Transverse colon (tissue), 4 donors: ENCODE measurements around the gene FANCC. TPM values are rescaled to one million over a fixed set of nuclear protein-coding genes. Genes with fewer than 3 reads are reported as not detected.

Source experiments
- DNase-seq: peaks from one replicate; pipeline ENCODE4 v3.0.0-alpha.2; 2019
- H3K27ac ChIP-seq, 4 donors: fragments of 200-600 bp; sonication (generic); 2 replicates each; pipeline ENCODE4 v1.5.1; 2016 to 2018; ENCODE audit warnings: inconsistent platforms in 4 of 4
- H3K27me3 ChIP-seq: fragments of 200-600 bp; sonication (generic); 2 replicates; pipeline ENCODE4 v1.5.1; 2017; ENCODE audit warnings: inconsistent platforms
- H3K36me3 ChIP-seq, 4 donors: fragments of 200-600 bp; sonication (generic); 2 replicates each; pipeline ENCODE4 v1.5.1; 2017 to 2019; ENCODE audit warnings: inconsistent platforms in 4 of 4
- H3K4me1 ChIP-seq, 4 donors: fragments of 200-600 bp; sonication (generic); 2 replicates each; pipeline ENCODE4 v1.5.1; 2017 to 2020; ENCODE audit warnings: inconsistent platforms in 4 of 4
- H3K4me3 ChIP-seq, 4 donors: fragments of 200-600 bp; sonication (generic); 1 replicate in 1 of 4; 2 replicates in 3 of 4; pipeline versions ENCODE4 v1.5.1 to v1.6.1; 2017 to 2019; ENCODE audit warnings: inconsistent platforms in 4 of 4
- H3K9me3 ChIP-seq, 2 donors: fragments of 200-600 bp; sonication (generic); 2 replicates each; pipeline ENCODE4 v1.5.1; 2017 to 2019; ENCODE audit warnings: inconsistent platforms in 2 of 2
- CTCF ChIP-seq, 5 experiments: fragments of 200-600 bp in 3 of 5; fragments of 450-650 bp in 2 of 5; sonication (generic) in 3 of 5; IDR thresholded peaks; 1 replicate in 2 of 5; 2 replicates in 3 of 5; pipeline ENCODE4 v1.5.1; 2016 to 2017; ENCODE audit warnings: antibody characterized with exemption in 5 of 5, inconsistent platforms in 3 of 5, mild to moderate bottlenecking in 2 of 5, moderate library complexity in 1 of 5
- EP300 ChIP-seq: sonication (generic); formaldehyde crosslinking; IDR thresholded peaks from one replicate; pipeline ENCODE4 v1.6.1; 2017; ENCODE audit warnings: antibody characterized with exemption, low read depth
- POLR2A ChIP-seq: fragments of 450-650 bp; IDR thresholded peaks from one replicate; pipeline ENCODE4 v1.6.1; 2016; ENCODE audit warnings: antibody characterized with exemption, mild to moderate bottlenecking, moderate library complexity
- POLR2AphosphoS5 ChIP-seq, 3 donors: sonication (generic); formaldehyde crosslinking; IDR thresholded peaks; one replicate each; pipeline ENCODE4 v1.6.1; 2016; ENCODE audit warnings: antibody characterized with exemption in 3 of 3
- WGBS, 2 donors: methylation state at CpG; one replicate each; pipeline ENCODE4 v1.1.5; 2018; ENCODE audit warnings: low coverage in 1 of 2; 5-methylcytosine and 5-hydroxymethylcytosine counted together
- in situ Hi-C, 4 donors: fragments of 200-750 bp; cut with MboI; loops; one replicate each; pipeline versions ENCODE4 v1.15.0 to v1.15.1; 2017; ENCODE audit warnings: low sequenced_read_pairs in 3 of 4, low pct_ligation_motif_present in 1 of 4, low pct_unique_long_range_greater_than_20kb in 1 of 4
- intact Hi-C: fragments of 100-400 bp; cut with DNase I; formaldehyde crosslinking; loops from one replicate; pipeline ENCODE4 v1.15.1; 2023; ENCODE audit warnings: low total_unique reads
- total RNA-seq, 4 donors: library from RNA; depleted of rRNA; stranded (reverse); fragments of >200 nt; gene quantifications; one replicate each; pipeline ENCODE4 v1.1.0, GENCODE V29; 2016

FANCC gene
- total RNA-seq, 4 donors from 2014 or later, result 4.0 to 10.3 (median 9.5) TPM

GRCh38 chr9:95140821-95141220, 176.7 kb downstream of the FANCC start:
- H3K4me3 ChIP-seq, result no peak overlapping the region
- no peaks in the 10 kb centered on the region for H3K9me3 ChIP-seq
- no peaks in the 10 kb centered on the region for H3K36me3 ChIP-seq
- peaks cover 0 to 13% (median 0%) of the 10 kb centered on the region in 4 donors for H3K4me1 ChIP-seq
- H3K27me3 ChIP-seq, result no peaks in the 10 kb centered on the region
- no peak for DNase-seq
- in situ Hi-C loops (no loop called here), intact Hi-C loops (no loop called here)
- no peak overlapping the region for H3K27ac ChIP-seq
- WGBS, 2 donors, result 67 to 83% methylated on average over 1 to 2 of the region's 2 CpGs
- TF ChIP-seq POLR2A (no peak), EP300 (no peak), CTCF (IDR thresholded peaks at IDR 0.05) (no peak), POLR2AphosphoS5 (IDR thresholded peaks at IDR 0.05) (no peak)

DNA sequence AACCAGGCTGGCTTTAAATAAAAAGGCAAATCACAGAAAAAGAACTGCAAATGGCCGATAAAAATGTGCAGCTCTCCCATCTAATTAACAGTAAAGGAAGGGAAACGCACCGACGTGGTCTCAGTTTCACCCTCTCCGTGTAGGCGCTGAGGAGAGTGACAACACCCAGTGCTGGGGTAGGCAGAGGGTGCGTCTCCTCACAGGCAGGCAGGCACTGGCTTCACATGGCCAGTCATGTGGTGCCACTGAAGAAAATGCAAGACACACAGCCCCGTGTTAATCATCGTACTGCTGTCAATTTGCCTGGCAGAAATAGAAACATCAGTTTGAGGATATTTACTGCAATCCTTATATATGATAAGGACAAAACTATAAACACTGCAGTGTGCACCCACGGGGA, 178.4 kb downstream of the FANCC start:
- WGBS, 2 donors, result 75 to 91% methylated on average over 1 to 10 of the region's 10 CpGs
- no peak for DNase-seq
- in situ Hi-C loops, result loop anchor here in 2 of 4 donors (10.0 kb wide), 2 partner anchors 354 to 454 kb away; no protein-coding TSS in a partner anchor

GRCh38 chr9:95138474-95138873, 179.0 kb downstream of the FANCC start:
- H3K27ac ChIP-seq, result no peak overlapping the region
- WGBS, 2 donors, result 89 to 93% methylated on average over 3 to 10 of the region's 10 CpGs
- in situ Hi-C loops, result loop anchor here in 2 of 4 donors (10.0 kb wide), 2 partner anchors 354 to 454 kb away; no protein-coding TSS in a partner anchor
- no peaks in the 10 kb centered on the region for H3K27me3 ChIP-seq
- no peak for DNase-seq
- H3K4me1 ChIP-seq, result peaks cover 0 to 21% (median 10%) of the 10 kb centered on the region in 4 donors
- no peaks in the 10 kb centered on the region for H3K9me3 ChIP-seq
- TF ChIP-seq EP300, result no peak
- TF ChIP-seq POLR2A, result no peak
- TF ChIP-seq POLR2AphosphoS5 (IDR thresholded peaks at IDR 0.05), result no peak
- TF ChIP-seq CTCF (IDR thresholded peaks at IDR 0.05), result no peak
- H3K4me3 ChIP-seq, result no peak overlapping the region
- intact Hi-C loops, result no loop called here
- H3K36me3 ChIP-seq, result no peaks in the 10 kb centered on the region

More for the DNA sequence above, 178.4 kb downstream of the FANCC start:
- TF ChIP-seq POLR2AphosphoS5 (IDR thresholded peaks at IDR 0.05) (no peak), CTCF (IDR thresholded peaks at IDR 0.05) (no peak), EP300 (no peak), POLR2A (no peak)
- Histone ChIP-seq H3K36me3 (no peaks in the 10 kb centered on the region), H3K4me1 (peaks cover 0 to 15% (median 8%) of the 10 kb centered on the region in 4 donors), H3K27me3 (no peaks in the 10 kb centered on the region), H3K27ac (no peak overlapping the region), H3K9me3 (no peaks in the 10 kb centered on the region), H3K4me3 (no peak overlapping the region)
- intact Hi-C loops, result no loop called here

DNA sequence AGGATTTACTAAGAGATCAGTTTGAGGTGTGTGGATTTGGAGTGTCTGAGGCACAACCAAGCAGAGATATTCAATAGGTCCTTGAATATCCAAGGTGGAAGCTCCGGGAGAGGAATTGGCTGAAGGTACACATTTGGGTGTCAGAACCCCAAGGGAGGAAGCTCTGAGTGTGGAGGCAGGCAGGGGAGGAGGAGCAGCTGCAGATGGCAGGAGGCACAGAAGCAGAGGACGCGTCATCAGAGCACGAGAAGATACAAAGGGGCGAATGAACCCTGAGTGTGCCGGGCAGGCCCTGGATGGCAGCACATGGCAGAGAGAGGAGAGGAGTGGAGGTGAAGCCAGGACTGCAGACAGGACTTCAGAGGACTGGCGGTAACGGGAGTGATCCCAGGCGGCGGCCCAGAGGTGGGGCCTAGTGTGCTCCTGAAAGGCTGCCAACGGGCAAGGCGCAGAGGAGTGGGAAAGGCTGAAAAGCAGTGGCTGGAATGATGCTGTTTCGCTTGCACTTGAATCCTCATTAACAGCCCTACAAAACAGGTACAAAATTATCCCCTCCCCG, 179.8 kb downstream of the FANCC start:
- no peaks in the 10 kb centered on the region for H3K36me3 ChIP-seq
- no peak for TF ChIP-seq EP300
- no peak for TF ChIP-seq POLR2AphosphoS5 (IDR thresholded peaks at IDR 0.05)
- TF ChIP-seq CTCF (IDR thresholded peaks at IDR 0.05), result no peak
- no peak for TF ChIP-seq POLR2A
- no peak overlapping the region for H3K27ac ChIP-seq
- intact Hi-C loops, result no loop called here
- peaks cover 0 to 18% (median 10%) of the 10 kb centered on the region in 4 donors for H3K4me1 ChIP-seq
- H3K4me3 ChIP-seq, result no peak overlapping the region
- no peaks in the 10 kb centered on the region for H3K9me3 ChIP-seq
- no peaks in the 10 kb centered on the region for H3K27me3 ChIP-seq
- in situ Hi-C loops, result loop anchor here in 2 of 4 donors (10.0 kb wide), 2 partner anchors 353 to 453 kb away; no protein-coding TSS in a partner anchor
- DNase-seq, result no peak
- WGBS, 2 donors, result 83 to 97% methylated on average over 7 to 14 of the region's 14 CpGs
